ENCODE data around the gene PALM3. TPM values are rescaled to one million over a fixed set of nuclear protein-coding genes. Genes with fewer than 3 reads are reported as not detected.
"Not testable (repeated sequence)": the region's sequence is repeated elsewhere in the genome, so short reads cannot be mapped to it uniquely, and the experiment has no call there.

PALM3 gene
- total RNA-seq, 4 donors from 2014 or later = 0.32 to 0.42 TPM; not detected in 2

DNA sequence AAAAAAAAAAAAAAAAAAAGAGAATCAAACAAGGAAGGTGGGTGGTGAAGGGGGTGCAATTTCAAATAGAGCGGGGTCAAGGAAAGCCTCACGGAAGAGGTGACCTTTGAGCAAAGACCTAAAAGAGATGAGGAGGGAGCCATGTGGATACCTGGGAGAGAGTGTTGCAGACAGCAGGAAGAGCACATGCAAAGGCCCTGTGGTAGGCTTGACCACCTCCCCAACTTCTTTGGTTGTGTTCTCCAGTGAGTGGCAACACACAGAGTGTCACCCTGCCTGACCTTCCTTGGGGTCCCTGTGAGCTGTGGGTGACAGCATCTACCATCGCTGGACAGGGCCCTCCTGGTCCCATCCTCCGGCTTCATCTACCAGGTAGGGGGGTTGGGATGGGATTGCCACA lies 11.4 kb downstream of the PALM3 start:
- Histone ChIP-seq H3K9me3 (peaks cover 0 to 9% (median 4%) of the 10 kb centered on the region in 4 donors), H3K27ac (replicated peaks in 1 of 4) (no peak overlapping the region), H3K4me1 (no peaks in the 10 kb centered on the region), H3K36me3 (peaks cover 0 to 24% (median 0%) of the 10 kb centered on the region in 4 donors), H3K27me3 (no peaks in the 10 kb centered on the region), H3K4me3 (no peak overlapping the region)
- intact Hi-C loops (cut with DNase I) = no loop called here
- WGBS = 98% methylated on average over 2 of the region's 4 CpGs
- TF ChIP-seq POLR2AphosphoS5 (IDR thresholded peaks at IDR 0.05) = no peak
- no peak for TF ChIP-seq CTCF (IDR thresholded peaks at IDR 0.05)
- TF ChIP-seq EP300 (IDR thresholded peaks at IDR 0.05) = no peak
- no peak for TF ChIP-seq POLR2A (IDR thresholded peaks at IDR 0.05; ENCODE audit: low read depth)
- DNase-seq (ENCODE audit: extremely low spot score) = no peak

- peaks cover 0 to 24% (median 0%) of the 10 kb centered on the region in 4 donors for H3K36me3 ChIP-seq
- peak; percentile 89 for DNase-seq (ENCODE audit: extremely low spot score)
- H3K27ac ChIP-seq (replicated peaks in 1 of 4) = no peak overlapping the region
- intact Hi-C loops (cut with DNase I) = no loop called here
- 85% methylated on average over 8 of the region's 8 CpGs for WGBS
- H3K27me3 ChIP-seq = no peaks in the 10 kb centered on the region
- peaks cover 0 to 8% (median 4%) of the 10 kb centered on the region in 4 donors for H3K9me3 ChIP-seq
- TF ChIP-seq EP300 (IDR thresholded peaks at IDR 0.05) (no peak), CTCF (IDR thresholded peaks at IDR 0.05) (peak; percentile 50 to 80 (median 50))
- H3K4me1 ChIP-seq = no peaks in the 10 kb centered on the region
- no peak overlapping the region for H3K4me3 ChIP-seq
Measured at GRCh38 chr19:14048443-14049153, 13.3 kb downstream of the PALM3 start.

GRCh38 chr19:14047866-14048265 lies 14.0 kb downstream of the PALM3 start:
- H3K4me1 ChIP-seq; intact Hi-C loops (cut with DNase I); DNase-seq (ENCODE audit: extremely low spot score); H3K27me3 ChIP-seq; H3K9me3 ChIP-seq; H3K4me3 ChIP-seq; H3K27ac ChIP-seq (replicated peaks in 1 of 4): not testable (repeated sequence)
- WGBS = 97% methylated on average over 10 of the region's 10 CpGs
- peaks cover 0 to 24% (median 0%) of the 10 kb centered on the region in 4 donors for H3K36me3 ChIP-seq

GRCh38 chr19:14042659-14043608 lies 18.9 kb downstream of the PALM3 start:
- peak; percentile 90 for DNase-seq (ENCODE audit: extremely low spot score)
- H3K9me3 ChIP-seq = not testable (repeated sequence)

More at GRCh38 chr19:14042659-14043608, 18.9 kb downstream of the PALM3 start:
- TF ChIP-seq CTCF (IDR thresholded peaks at IDR 0.05) = peak; percentile 31 to 55 (median 41)
- intact Hi-C loops (cut with DNase I); H3K4me3 ChIP-seq; H3K4me1 ChIP-seq; H3K36me3 ChIP-seq; H3K27me3 ChIP-seq: not testable (repeated sequence)
- WGBS = 71% methylated on average over 18 of the region's 19 CpGs
- peak overlapping the region in 1 of 4 donors; percentile 23 for H3K27ac ChIP-seq (replicated peaks in 1 of 4)
